ENCODE results near the gene IL23A.

The IL23A gene

DNA sequence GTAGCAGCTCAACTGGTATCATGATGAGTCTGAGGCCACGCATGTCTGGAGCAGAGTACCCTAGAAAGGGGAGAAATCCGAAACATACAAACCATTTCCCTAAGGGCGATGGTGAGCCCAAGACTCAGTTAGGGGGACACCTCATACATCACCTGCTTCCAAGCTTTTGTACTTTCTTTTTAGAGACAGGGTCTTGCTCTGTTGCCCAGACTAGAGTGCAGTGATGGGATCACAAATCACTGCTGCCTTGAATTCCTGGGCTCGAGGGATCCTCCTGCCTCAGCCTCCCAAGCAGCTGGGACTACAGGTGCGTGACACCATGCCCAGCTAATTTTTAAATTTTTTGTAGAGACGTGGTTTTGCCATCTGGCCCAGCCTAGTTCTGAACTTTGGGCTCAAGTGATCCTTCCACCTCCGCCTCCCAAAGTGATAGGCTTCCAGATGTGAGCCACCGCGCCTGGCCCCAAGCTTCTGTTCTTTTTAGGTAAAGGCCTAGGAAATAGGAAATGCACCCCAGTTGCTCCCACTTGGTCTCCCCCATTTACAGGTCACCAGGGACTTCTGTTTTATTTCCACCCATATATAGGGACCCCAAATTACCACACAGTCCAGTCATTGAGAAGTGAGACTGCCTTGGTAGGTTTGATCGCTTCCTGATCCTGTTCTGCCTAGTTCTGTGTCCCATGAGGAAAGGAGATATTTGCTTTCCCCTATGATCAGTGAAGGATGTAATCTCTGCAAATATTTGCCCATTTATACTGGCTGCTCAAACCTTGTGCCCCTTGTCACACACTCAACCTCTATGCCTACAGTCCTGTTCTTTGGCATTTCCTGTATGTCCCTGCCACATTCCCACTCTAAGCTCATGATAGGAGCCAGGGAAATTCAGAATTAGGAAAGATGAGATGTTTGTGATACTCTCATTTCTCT lies 23.7 kb downstream of the IL23A start, which contains the start of gene APOF:
Gene APOF, minus strand, starts transcription at position 728 of the 930 bp plus-strand sequence. Its CDS starts 112 bp downstream, at position 616.
- DNase-seq = no peak

DNA sequence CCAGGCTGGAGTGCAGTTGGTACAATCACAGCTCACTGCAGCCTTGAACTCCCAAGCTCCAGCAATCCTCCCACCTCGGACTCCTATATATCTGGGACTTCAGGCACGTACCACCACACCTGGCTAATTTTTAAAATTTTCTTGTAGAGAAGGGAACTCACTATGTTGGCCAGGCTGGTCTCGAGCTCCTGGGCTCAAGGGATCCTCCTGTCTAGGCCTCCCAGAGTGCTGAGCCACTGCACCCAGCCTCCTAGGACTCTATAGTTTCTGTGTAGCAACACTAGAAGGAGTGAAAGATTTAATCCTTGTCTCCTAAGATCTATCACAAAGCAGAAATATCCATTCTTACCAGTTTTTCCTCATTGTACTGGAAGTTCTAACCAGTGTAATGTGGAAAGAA lies 28.3 kb downstream of the IL23A start:
- DNase-seq = no peak

DNA sequence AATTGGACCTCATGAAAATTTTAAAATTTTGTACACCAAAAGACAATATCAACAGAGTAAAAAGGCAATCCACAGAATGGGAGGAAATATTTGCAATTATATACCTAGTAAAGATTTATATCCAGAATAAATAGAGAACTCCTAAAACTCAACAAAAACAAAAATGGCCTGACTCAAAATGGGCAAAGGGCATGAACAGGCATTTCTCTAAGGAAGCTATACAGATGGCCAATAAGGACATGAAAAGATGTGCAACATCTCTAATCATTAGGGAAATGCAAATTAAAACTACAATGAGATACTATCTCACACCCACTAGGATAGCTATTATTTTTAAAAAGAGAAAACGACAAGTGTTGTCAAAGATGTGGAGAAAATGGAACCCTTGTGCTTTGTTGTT lies 34.8 kb downstream of the IL23A start:
- DNase-seq = no peak

DNA sequence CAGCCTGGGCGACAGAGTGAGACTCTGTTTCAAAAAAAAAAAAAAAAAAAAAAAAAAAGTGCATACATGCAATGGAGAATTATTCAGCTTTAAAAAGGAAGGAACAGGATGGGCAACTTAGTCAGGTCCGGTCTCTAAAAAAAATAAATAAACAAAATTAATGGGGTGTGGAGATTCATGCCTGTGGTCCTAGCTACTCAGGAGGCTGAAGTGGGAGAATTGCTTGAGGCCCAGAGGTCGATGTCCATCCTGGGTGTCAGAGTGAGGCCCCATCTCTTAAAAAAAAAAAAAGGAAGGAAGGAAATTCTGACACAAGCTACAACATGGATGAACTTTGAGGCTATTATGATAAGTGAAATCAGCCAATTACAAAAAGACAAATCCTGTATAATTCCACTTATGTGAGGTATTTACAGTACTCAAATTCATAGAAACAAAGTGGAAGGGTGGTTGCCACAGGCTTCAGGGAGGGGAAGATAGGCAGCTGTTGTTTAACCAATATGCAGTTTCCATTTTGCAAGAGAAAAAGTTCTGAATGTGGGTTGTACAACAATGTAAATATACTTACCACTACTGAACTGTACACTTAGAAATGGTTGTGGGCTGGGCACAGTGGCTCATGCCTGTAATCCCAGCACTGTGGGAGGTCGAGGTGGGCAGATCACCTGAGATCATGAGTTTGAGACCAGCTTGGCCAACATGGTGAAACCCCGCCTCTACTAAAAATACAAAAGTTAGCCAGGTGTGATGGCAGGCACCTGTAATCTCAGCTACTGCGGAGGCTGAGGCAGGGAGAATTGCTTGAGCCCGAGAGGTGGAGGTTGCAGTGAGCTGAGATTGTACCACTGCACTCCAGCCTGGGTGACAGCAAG lies 36.3 kb downstream of the IL23A start:
- DNase-seq = no peak

DNA sequence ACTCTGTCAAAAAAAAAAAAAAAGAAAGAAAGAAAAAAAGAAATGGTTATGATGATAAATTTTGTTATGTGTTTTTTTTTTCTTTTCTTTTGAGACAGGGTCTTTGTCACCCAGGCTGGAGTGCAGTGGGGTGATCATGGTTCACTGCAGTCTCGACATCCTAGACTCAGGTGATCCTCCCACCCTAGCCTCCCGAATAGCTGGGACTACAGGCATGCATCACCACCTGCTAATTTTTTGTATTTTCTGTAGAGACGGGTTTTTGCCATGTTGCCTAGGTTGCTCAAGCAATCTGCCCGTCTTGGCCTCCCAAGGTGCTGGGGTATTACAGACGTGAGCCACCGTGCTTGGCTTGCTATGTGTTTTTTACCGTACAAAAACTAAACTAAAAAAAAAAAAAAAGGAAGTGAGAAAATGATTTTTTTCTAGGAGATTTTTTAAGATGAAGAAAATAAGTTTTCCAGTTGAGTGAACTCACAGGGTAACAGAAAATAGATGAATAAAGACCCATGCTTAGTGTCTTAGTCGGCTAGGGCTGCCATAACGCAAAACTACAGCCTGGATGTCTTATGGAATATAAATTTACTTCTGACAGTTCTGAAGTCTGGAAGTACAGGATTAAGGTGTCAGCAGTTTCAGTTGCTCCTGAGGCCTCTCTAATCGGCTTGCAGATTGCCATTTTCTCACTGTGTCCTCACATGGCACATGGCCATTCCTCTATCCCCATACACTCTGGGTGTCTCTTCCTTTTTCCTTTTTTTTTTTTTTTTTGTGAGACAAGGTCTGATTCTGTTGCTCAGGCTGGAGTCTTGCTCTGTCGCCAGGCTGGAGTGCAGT lies 37.1 kb downstream of the IL23A start:
- DNase-seq = no peak

DNA sequence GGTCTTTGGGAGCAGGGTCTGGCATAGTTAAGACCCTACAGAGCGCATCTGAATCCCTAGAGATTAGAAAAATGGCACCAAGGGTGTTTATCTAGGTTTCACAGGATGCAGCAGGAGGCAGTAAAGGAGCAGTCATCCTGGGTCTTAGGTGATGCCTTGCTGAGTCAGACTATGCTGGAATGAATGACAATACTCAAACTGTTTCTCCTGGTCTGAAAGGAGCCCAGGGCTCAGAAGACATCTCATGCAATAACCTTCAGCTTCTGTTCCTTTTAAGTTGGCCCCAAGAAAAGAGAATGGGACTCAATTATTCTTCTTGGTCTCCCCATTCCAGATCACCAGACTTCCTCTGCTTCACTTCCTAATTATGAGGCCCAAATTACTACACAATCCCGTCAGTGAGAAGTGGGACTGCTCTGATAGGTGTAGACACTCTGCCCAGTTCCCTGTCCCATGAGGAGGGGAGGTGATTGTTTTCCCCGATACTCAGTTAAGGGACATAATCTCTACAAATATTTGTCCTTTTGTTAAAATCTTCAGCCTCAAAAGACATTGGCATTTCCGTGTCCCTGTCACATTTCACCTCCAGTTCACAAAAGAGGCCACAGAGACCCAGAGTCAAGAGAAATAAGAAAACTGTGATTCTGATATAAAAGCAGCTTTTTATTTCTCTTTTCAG lies 38.8 kb downstream of the IL23A start:
- no peak for DNase-seq

DNA sequence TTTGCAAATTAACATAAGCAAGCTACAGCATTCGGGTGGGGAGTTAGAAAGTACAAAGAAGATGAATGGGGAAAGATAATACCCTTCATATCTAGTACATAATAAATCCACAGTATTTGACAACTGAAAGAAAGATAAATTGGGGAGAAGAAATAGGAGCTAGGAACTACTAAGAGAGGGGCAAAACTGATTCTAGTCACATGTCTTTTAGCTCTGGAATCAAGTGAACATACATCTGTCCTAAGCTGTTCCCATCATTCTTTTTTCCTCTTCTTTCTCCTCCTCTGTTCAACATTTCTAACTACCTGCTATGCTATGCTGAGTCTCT lies 39.3 kb downstream of the IL23A start:
- no peak for DNase-seq

DNA sequence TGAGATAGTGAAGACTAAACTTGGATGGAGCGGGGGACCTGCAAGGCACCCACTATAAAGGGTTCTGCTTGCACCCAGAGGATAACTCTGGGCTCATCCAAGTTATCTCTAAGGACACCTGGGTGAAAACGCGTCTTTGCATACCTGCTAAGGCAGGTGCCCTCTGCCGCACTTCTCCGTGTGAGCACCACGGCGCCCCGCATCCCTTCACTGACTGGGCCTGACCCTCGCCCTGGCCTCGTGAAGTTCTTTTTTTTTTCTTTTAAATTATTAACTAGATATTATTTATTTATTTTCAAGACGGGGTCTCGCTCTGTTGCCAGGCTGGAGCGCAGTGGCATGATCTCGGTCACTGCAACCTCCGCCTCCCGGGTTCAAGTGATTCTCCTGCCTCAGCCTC lies 43.9 kb downstream of the IL23A start:
- DNase-seq = no peak

DNA sequence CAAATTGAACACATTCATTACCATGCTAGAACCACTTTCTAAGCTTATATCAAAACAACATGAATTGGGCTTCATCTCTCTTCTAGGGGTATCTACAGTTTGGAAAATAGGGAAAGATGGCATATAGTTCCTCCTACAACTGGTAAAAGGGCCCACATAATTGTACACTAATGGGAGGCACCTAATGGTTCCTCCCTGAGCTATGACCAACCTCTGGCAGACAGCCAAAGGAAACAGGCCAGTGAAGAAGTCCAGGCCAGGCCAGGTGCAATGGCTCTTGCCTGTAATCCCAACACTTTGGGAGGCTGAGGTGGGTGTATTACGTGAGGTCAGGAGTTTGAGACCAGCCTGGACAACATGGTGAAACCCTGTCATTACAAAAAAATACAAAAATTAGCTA lies 47.2 kb downstream of the IL23A start:
- no peak for DNase-seq

DNA sequence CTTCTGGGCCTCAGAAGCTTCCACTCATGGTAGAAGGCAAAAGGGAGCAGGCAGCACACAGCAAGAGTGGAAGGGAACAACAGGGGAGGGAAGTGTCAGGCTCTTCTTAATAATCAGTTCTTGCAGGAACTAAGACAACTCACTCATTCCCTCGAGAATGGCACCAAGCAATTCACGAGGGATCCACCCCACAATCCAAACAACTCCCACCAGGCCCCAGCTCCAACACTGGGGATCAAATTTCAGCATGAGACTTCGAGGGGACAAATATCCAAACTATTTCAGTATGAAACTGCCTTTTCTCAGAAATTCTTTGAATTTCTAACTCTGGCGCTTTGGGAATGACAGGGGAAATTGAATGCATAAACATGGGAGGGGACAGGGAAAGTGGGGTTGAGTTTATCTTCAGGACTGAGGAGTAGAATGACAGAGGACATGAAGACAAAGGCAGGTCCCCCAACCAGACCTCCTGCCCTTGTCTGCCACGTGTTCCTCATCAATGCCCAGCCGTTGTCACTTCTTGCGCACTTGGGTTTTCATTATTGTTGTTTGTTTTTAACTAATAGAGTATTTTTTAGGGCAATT lies 48.6 kb downstream of the IL23A start:
- no peak for DNase-seq

DNA sequence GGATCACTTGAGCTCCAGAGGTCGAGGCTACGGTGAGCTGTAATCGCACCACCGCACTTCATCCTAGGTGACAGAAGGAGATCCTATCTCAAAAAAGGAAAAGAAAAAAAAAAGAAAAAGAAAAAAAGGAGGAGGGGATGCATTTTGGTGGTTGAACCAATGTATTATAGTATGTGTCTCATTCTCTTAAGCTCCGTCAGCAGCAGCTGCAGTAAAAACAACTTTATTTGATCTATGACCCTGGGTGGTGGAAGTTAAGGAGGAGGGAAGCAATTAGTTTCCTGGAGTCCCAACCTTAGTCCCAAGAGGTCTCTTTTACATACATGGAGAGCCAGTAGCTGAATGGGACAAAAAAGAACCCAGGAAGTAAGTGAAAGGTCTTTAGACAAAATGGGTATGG lies 50.7 kb downstream of the IL23A start:
- no peak for DNase-seq
